K562 (cell line): ENCODE results near the gene EPB41L4A. TPM values are rescaled to one million over a fixed set of nuclear protein-coding genes. Genes with fewer than 3 reads are reported as not detected.
"Not testable (repeated sequence)": the region's sequence is repeated elsewhere in the genome, so short reads cannot be mapped to it uniquely, and the experiment has no call there.

Experiments used
- ATAC-seq: fragments of 200-7000 bp; cut with Tn5 transposase; 3 replicates; pipeline ENCODE4 v1.9.1; 2020; ENCODE audit warnings: moderate library complexity
- BruUV-seq: library from RNA; stranded (reverse); fragments of 400-500 nt; replicated peaks from 2 replicates; lab custom pipeline; 2021; lab: Mats Ljungman, UMichigan
- CTCF ChIA-PET: fragments of 300-600 bp; formaldehyde crosslinking; extraction: SDS; loops from one replicate; lab custom pipeline; 2021; ENCODE audit warnings: low intra/inter-chr PET ratio; lab: Yijun Ruan, JAX
- POLR2A ChIA-PET: fragments of 300-600, 350-650 bp; sonication (Branson Sonifier 250); formaldehyde crosslinking; extraction: SDS; loops from one replicate; lab custom pipeline; 2021; ENCODE audit warnings: antibody characterized with exemption, inconsistent platforms; lab: Yijun Ruan, JAX
- DNase-seq, 4 experiments: peaks; one replicate each; pipeline versions ENCODE4 v3.0.0 to v3.0.0-alpha.2; 2011 to 2018; ENCODE audit warnings: low spot score in 3 of 4, mixed read lengths in 3 of 4; ENCODE audit errors: extremely low read depth in 1 of 4
- FAIRE-seq: peaks from 2 replicates; lab custom pipeline; 2011; peaks lifted over from hg19 to GRCh38; lab: Jason Lieb, UNC
- H2AFZ ChIP-seq: 2 replicates; pipeline ENCODE4 v1.6.0; 2011; ENCODE audit warnings: low read depth, low read length, control low read depth, inconsistent platforms
- H3K27ac ChIP-seq: fragments of 200-600 bp; 3 replicates; pipeline ENCODE4 v1.8.0; 2011; ENCODE audit warnings: low read depth, mild to moderate bottlenecking, control low read depth, inconsistent platforms, low read length, moderate library complexity, mixed read lengths; ENCODE audit errors: extremely low read depth
- H3K27me3 ChIP-seq, 2 experiments: fragments of 300-600 bp in 1 of 2; 2 replicates in 1 of 2; 3 replicates in 1 of 2; pipeline versions ENCODE4 v1.6.0 to v1.8.0; 2011; ENCODE audit warnings: inconsistent platforms in 2 of 2, low read length in 2 of 2, mild to moderate bottlenecking in 1 of 2, mixed read lengths in 1 of 2, moderate library complexity in 1 of 2; ENCODE audit not compliant: control insufficient read depth in 2 of 2, insufficient read depth in 2 of 2
- H3K36me3 ChIP-seq: fragments of 300-600 bp; 3 replicates; pipeline ENCODE4 v1.8.0; 2011; ENCODE audit warnings: mild to moderate bottlenecking, low read length, inconsistent platforms; ENCODE audit not compliant: control insufficient read depth, insufficient read depth
- H3K4me1 ChIP-seq, 2 experiments: fragments of 200-600 bp in 1 of 2; replicated peaks in 1 of 2; 2 replicates in 1 of 2; 3 replicates in 1 of 2; pipeline versions ENCODE4 v1.5.1 to v1.8.0; 2011; ENCODE audit warnings: inconsistent platforms in 2 of 2, low read length in 2 of 2, mild to moderate bottlenecking in 1 of 2, mixed read lengths in 1 of 2, moderate library complexity in 1 of 2; ENCODE audit not compliant: control insufficient read depth in 2 of 2, insufficient read depth in 2 of 2
- H3K4me2 ChIP-seq: 2 replicates; pipeline ENCODE4 v1.6.1; 2011; ENCODE audit warnings: low read length, control low read depth, inconsistent platforms, mixed read lengths; ENCODE audit not compliant: insufficient read depth
- H3K4me3 ChIP-seq: fragments of 200-600 bp; sonication (generic), shearing (Covaris generic); 2 replicates; pipeline ENCODE4 v1.5.1; 2016; ENCODE audit warnings: control low read depth, inconsistent platforms
- H3K79me2 ChIP-seq: fragments of 200-600 bp; 3 replicates; pipeline ENCODE4 v1.8.0; 2011; ENCODE audit warnings: low read length, inconsistent platforms; ENCODE audit not compliant: control insufficient read depth, insufficient read depth
- H3K9ac ChIP-seq, 2 experiments: 2 replicates each; pipeline versions ENCODE4 v1.6.0 to v1.6.1; 2011; ENCODE audit warnings: low read depth in 2 of 2, low read length in 2 of 2, control low read depth in 1 of 2, inconsistent platforms in 1 of 2, mild to moderate bottlenecking in 1 of 2, mixed read lengths in 1 of 2; ENCODE audit not compliant: insufficient read depth in 1 of 2
- H3K9me1 ChIP-seq: one replicate; pipeline ENCODE4 v1.6.0; 2011; ENCODE audit warnings: inconsistent platforms, mild to moderate bottlenecking, low read length, moderate library complexity; ENCODE audit not compliant: control insufficient read depth, insufficient read depth
- H3K9me3 ChIP-seq: replicated peaks from 2 replicates; pipeline ENCODE4 v1.5.1; 2011; ENCODE audit warnings: low read depth, low read length, inconsistent platforms; ENCODE audit not compliant: control insufficient read depth, insufficient read depth
- H4K20me1 ChIP-seq: replicated peaks from 2 replicates; pipeline ENCODE4 v1.6.1; 2011; ENCODE audit warnings: low read length, inconsistent platforms, mixed read lengths; ENCODE audit not compliant: control insufficient read depth, insufficient read depth
- EP400 ChIP-seq: fragments of 450-650 bp; IDR thresholded peaks from 2 replicates; pipeline ENCODE4 v1.6.1; 2017; ENCODE audit warnings: antibody characterized with exemption, mild to moderate bottlenecking, moderate library complexity
- ETV6 ChIP-seq, 3 experiments: fragments of 150-350 bp in 1 of 3; sonication (generic) in 1 of 3; formaldehyde crosslinking in 1 of 3; IDR thresholded peaks; 2 replicates each; pipeline versions ENCODE4 v1.6.1 to v1.8.0; 2014 to 2022; ENCODE audit warnings: borderline replicate concordance in 2 of 3, low read depth in 2 of 3, antibody characterized with exemption in 1 of 3, low read length in 1 of 3, mild to moderate bottlenecking in 1 of 3, missing genetic modification reagents in 1 of 3
- PCBP1 ChIP-seq: fragments of 200-400 bp; formaldehyde crosslinking; IDR thresholded peaks from 2 replicates; pipeline ENCODE4 v1.6.1; 2018; ENCODE audit warnings: mild to moderate bottlenecking, low read depth, low read length; ENCODE audit not compliant: poor library complexity, severe bottlenecking
- RB1 ChIP-seq: fragments of 450-650 bp; IDR thresholded peaks from 2 replicates; pipeline ENCODE4 v1.6.1; 2017; ENCODE audit warnings: low read depth, mild to moderate bottlenecking
- SMAD3 ChIP-seq: fragments of 450-650 bp; formaldehyde crosslinking; conservative IDR thresholded peaks from 2 replicates; pipeline ENCODE4 v1.4.0; 2020; ENCODE audit warnings: mild to moderate bottlenecking
- SNIP1 ChIP-seq: fragments of 450-650 bp; IDR thresholded peaks from 2 replicates; pipeline ENCODE4 v1.7.1; 2017; ENCODE audit warnings: low read depth, mild to moderate bottlenecking
- STAG1 ChIP-seq: sonication (generic); formaldehyde crosslinking; IDR thresholded peaks from 2 replicates; pipeline ENCODE4 v1.5.0; 2020; ENCODE audit warnings: missing genetic modification reagents, borderline replicate concordance
- TGIF2 ChIP-seq: sonication (generic); formaldehyde crosslinking; IDR thresholded peaks from 2 replicates; pipeline ENCODE4 v1.8.1; 2022; ENCODE audit warnings: mild to moderate bottlenecking, missing genetic modification reagents, moderate library complexity
- WGBS: fragments of 100-300 bp; shearing (Covaris generic); methylation state at CpG from one replicate; pipeline ENCODE4 v1.1.6; 2016; ENCODE audit warnings: low coverage, mixed read lengths; ENCODE audit not compliant: insufficient coverage; ENCODE audit errors: missing lambda C conversion rate; 5-methylcytosine and 5-hydroxymethylcytosine counted together
- in situ Hi-C: fragments of 300-500 bp; cut with MboI; formaldehyde crosslinking; loops from 4 replicates; pipeline ENCODE4 v1.15.0; 2018; ENCODE audit warnings: inconsistent platforms, mixed read lengths
- intact Hi-C: fragments of 100-400 bp; cut with micrococcal nuclease; formaldehyde crosslinking; loops from 2 replicates; pipeline ENCODE4 v1.14.2; 2022
- polyA plus RNA-seq, 8 experiments: library from polyadenylated mRNA; depleted of rRNA in 4 of 8; stranded (reverse) in 5 of 8; unstranded in 3 of 8; fragments of >200 nt; fragmentation: Nextera tagmentation in 2 of 8; fragmentation: Illumina TruSeq in 1 of 8; extraction: Ambion mirVana in 2 of 8; extraction: Trizol in 1 of 8; gene quantifications; 2 replicates each; pipeline versions ENCODE4 v1.2.1 to v1.2.3, GENCODE V29; 2011 to 2014; ENCODE audit warnings: inconsistent platforms in 1 of 8, missing spikeins in 1 of 8
- total RNA-seq, 7 experiments: library from RNA; depleted of rRNA in 6 of 7; stranded (reverse); fragments of >200 nt in 6 of 7; fragmentation: Illumina TruSeq in 2 of 7; extraction: Trizol in 2 of 7; gene quantifications; 2 replicates each; pipeline versions ENCODE4 v1.2.1 to v1.2.3, GENCODE V29; 2011 to 2021; ENCODE audit warnings: low replicate concordance in 1 of 7
- TF ChIP-seq, protein P1 (sequence below): fragments of 450-650 bp; formaldehyde crosslinking; conservative IDR thresholded peaks from 2 replicates; pipeline ENCODE4 v1.4.0; 2022; ENCODE audit warnings: mild to moderate bottlenecking, missing genetic modification characterization

The EPB41L4A gene
- total and polyA plus RNA-seq, 9 of the 15 experiments (the other 6 are each of a cell fraction or from before 2014, with no cell fraction given), result 0.04 to 0.35 (median 0.12) TPM; not detected in 3

DNA sequence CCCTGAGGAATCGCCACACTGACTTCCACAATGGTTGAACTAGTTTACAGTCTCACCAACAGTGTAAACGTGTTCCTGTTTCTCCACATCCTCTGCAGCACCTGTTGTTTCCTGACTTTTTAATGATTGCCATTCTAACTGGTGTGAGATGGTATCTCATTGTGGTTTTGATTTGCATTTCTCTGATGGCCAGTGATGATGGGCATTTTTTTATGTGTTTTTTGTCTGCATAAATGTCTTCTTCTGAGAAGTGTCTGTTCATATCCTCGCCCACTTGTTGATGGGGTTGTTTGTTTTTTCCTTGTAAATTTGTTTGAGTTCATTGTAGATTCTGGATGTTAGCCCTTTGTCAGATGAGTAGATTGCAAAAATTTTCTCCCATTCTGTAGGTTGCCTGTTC lies 7.1 kb upstream of the EPB41L4A start:
- DNase-seq, H3K9me3 ChIP-seq, H3K79me2 ChIP-seq, H3K36me3 ChIP-seq, H3K27me3 ChIP-seq, POLR2A ChIA-PET, H3K4me1 ChIP-seq, H3K9me1 ChIP-seq, CTCF ChIA-PET, intact Hi-C loops, H3K4me3 ChIP-seq, ATAC-seq, H4K20me1 ChIP-seq, H3K4me2 ChIP-seq, H3K9ac ChIP-seq, H2AFZ ChIP-seq, H3K27ac ChIP-seq, BruUV-seq, FAIRE-seq: not testable (repeated sequence)
- WGBS, result 3% methylated on average over 3 of the region's 3 CpGs
- in situ Hi-C loops, result loop anchor here (10.0 kb wide), 1 partner anchor 251 kb away; no protein-coding TSS in a partner anchor

DNA sequence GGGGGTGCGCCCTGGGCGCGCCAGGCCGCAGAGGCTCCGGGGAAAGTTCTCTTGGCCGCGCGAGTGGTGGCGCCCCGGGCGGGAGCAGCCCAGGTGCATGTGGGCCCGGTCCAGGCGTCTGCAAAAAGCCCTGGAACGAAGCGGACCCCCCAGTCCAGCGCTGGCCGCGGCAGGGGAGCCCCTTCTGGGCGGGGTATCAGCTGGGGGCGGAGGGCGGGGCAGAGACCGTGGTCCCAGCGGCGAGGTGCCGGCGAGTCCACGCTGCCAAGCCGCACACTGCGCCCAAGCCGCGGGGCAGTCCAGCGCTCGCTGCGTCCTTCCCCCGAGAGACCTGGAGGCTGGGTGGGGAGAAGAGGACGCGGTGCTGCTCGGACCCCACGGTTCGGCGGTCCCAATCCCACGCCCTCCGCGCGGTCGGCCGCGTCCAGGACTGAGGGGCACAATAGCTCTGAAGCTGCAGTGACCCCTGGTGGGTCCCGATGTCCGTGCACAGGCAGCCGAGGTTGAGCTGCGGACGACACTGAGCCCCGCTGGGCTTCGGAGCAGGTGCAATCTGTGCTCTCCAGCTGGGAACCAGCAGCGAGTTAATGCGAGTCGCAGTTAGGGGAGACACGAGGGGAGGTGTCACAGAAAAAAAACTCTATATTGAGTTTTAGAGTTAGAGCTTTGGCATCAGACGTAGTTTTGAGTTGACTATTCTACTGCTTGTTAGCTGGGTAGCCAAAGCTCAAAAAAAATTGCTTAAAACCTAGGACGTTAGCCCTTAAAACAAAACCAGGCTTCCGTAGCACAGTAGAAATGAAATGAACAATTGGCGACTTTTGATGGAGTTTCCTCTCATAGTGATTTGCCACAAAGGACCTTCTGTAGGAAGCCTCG lies 1.1 kb upstream of the EPB41L4A start:
- H3K9me1 ChIP-seq, result no peaks in the 10 kb centered on the region
- peak overlapping the region; percentile 89 for H2AFZ ChIP-seq
- FAIRE-seq (peak; percentile 77), ATAC-seq (peak; percentile 100), DNase-seq (peak; percentile 61 to 78 (median 72))
- 4% methylated on average over 26 of the region's 64 CpGs for WGBS
- H3K27ac ChIP-seq, result no peak overlapping the region
- ChIA-PET POLR2A (interaction anchor here (0.6 to 0.9 kb wide), 4 partner anchors 13 to 248 kb away, joined by 3 to 4 read pairs (median 3); no protein-coding TSS in a partner anchor), CTCF (interaction anchor here (0.8 to 1.9 kb wide), 2 partner anchors 244 to 246 kb away, joined by 5 to 10 read pairs; no protein-coding TSS in a partner anchor)
- H3K27me3 ChIP-seq, result peaks cover 4 to 33% of the 10 kb centered on the region in 2 experiments; a peak in 4 of 5 replicates
- no peaks in the 10 kb centered on the region for H4K20me1 ChIP-seq
- no peaks in the 10 kb centered on the region for H3K79me2 ChIP-seq
- H3K4me3 ChIP-seq, result peak overlapping the region; percentile 42
- in situ Hi-C loops (loop anchor here (10.0 kb wide), 1 partner anchor 245 kb away; no protein-coding TSS in a partner anchor), intact Hi-C loops (loop anchor here (1.0 to 2.0 kb wide), 2 partner anchors 209 to 245 kb away; no protein-coding TSS in a partner anchor)
- no peaks in the 10 kb centered on the region for H3K9me3 ChIP-seq
- H3K9ac ChIP-seq, result peak overlapping the region; percentile 27 to 88; a peak in 3 of 4 replicates
- H3K4me2 ChIP-seq, result peak overlapping the region; percentile 81
- BruUV-seq, result no TSS peak
- H3K4me1 ChIP-seq, result peaks cover 0 to 20% of the 10 kb centered on the region in 2 experiments; a peak in 3 of 5 replicates
- no peaks in the 10 kb centered on the region for H3K36me3 ChIP-seq
- 0 out of 2 replicates have a peak, but pooled peaks have one; percentile 31 for TF ChIP-seq TGIF2 (CRISPR knock-in tag)
- no peak for TF ChIP-seq ETV6 (IDR thresholded peaks at IDR 0.05; ENCODE audit: borderline replicate concordance in 1 of 2, low read depth in 2 of 2, low read length in 1 of 2)
- no peak for TF ChIP-seq ETV6 (CRISPR knock-in tag; IDR thresholded peaks at IDR 0.05; ENCODE audit: borderline replicate concordance)
- no peak for TF ChIP-seq EP400
- TF ChIP-seq PCBP1, result peak; percentile 50
- TF ChIP-seq, protein P1, sequence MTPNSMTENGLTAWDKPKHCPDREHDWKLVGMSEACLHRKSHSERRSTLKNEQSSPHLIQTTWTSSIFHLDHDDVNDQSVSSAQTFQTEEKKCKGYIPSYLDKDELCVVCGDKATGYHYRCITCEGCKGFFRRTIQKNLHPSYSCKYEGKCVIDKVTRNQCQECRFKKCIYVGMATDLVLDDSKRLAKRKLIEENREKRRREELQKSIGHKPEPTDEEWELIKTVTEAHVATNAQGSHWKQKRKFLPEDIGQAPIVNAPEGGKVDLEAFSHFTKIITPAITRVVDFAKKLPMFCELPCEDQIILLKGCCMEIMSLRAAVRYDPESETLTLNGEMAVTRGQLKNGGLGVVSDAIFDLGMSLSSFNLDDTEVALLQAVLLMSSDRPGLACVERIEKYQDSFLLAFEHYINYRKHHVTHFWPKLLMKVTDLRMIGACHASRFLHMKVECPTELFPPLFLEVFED (CRISPR knock-in tag), result no peak
- no peak for TF ChIP-seq SNIP1
- TF ChIP-seq SMAD3 (CRISPR knock-in tag), result no peak
- peak; percentile 75; the same call in 1 of the 2 replicates for TF ChIP-seq STAG1 (CRISPR knock-in tag)
- 0 out of 2 replicates have a peak, but pooled peaks have one; percentile 19 for TF ChIP-seq RB1
